GM13977 (cell line): ENCODE results near the gene SVOP.

Experiments used
- DNase-seq: peaks from one replicate; pipeline ENCODE4 v3.0.0; 2012; ENCODE audit warnings: low spot score
- CTCF ChIP-seq: IDR thresholded peaks from 2 replicates; pipeline ENCODE4 v1.5.1; 2012; ENCODE audit warnings: mild to moderate bottlenecking, control low read depth; ENCODE audit not compliant: insufficient read depth; ENCODE audit errors: extremely low read depth, missing control alignments
- in situ Hi-C: fragments of 300-500 bp; cut with MboI; formaldehyde crosslinking; loops from one replicate; pipeline ENCODE4 v1.12.0; 2022; ENCODE audit warnings: low sequenced_read_pairs, low pct_unique_long_range_greater_than_20kb, mixed read lengths, inconsistent platforms; ENCODE audit not compliant: unreplicated experiment

SVOP gene

GRCh38 chr12:108966378-108967151 lies 54.3 kb downstream of the SVOP start:
- no peak for DNase-seq
- no peak for TF ChIP-seq CTCF
- in situ Hi-C loops: no loop called here

GRCh38 chr12:108965886-108966285 lies 55.0 kb downstream of the SVOP start:
- in situ Hi-C loops: no loop called here
- DNase-seq: no peak
- TF ChIP-seq CTCF: no peak

GRCh38 chr12:108964371-108965352 lies 56.2 kb downstream of the SVOP start:
- in situ Hi-C loops: no loop called here
- no peak for DNase-seq
- no peak for TF ChIP-seq CTCF

GRCh38 chr12:108962256-108962655 lies 58.6 kb downstream of the SVOP start:
- no peak for TF ChIP-seq CTCF

GRCh38 chr12:108959748-108960655 lies 60.9 kb downstream of the SVOP start:
- in situ Hi-C loops: loop anchor here (10.0 kb wide), 1 partner anchor 155 kb away; no protein-coding TSS in a partner anchor

More at GRCh38 chr12:108962256-108962655, 58.6 kb downstream of the SVOP start:
- in situ Hi-C loops: no loop called here
- DNase-seq: no peak

More at GRCh38 chr12:108959748-108960655, 60.9 kb downstream of the SVOP start:
- DNase-seq: no peak
- TF ChIP-seq CTCF: no peak
